IMR-90 (cell line): ENCODE data around the gene TBC1D4. TPM values are rescaled to one million over a fixed set of nuclear protein-coding genes. Genes with fewer than 3 reads are reported as not detected.

ENCODE experiments used
- ATAC-seq: fragments of 200-7000 bp; cut with Tn5 transposase; 2 replicates; pipeline ENCODE4 v1.9.1; 2020; ENCODE audit warnings: low read depth, mild to moderate bottlenecking, moderate library complexity
- BruUV-seq: library from RNA; stranded (reverse); fragments of 400-500 nt; replicated peaks from 2 replicates; lab custom pipeline; 2021; lab: Mats Ljungman, UMichigan
- CTCF ChIA-PET: fragments of 300-600 bp; formaldehyde crosslinking; extraction: SDS; loops from one replicate; lab custom pipeline; 2021; ENCODE audit warnings: antibody characterized with exemption; lab: Yijun Ruan, JAX
- POLR2A ChIA-PET: fragments of 300-600 bp; sonication (Branson Sonifier 250); formaldehyde crosslinking; loops from one replicate; lab custom pipeline; 2022; ENCODE audit warnings: antibody characterized with exemption; ENCODE audit not compliant: unreplicated experiment; lab: Charles Lee
- DNase-seq: peaks from one replicate; pipeline ENCODE4 v3.0.0; 2013
- H2AFZ ChIP-seq: replicated peaks from 2 replicates; pipeline ENCODE3; 2013; ENCODE audit warnings: low read length, mild to moderate bottlenecking; ENCODE audit not compliant: poor library complexity
- H2AK5ac ChIP-seq: 2 replicates; pipeline ENCODE4 v1.6.1; 2013; ENCODE audit warnings: low read depth, low read length, inconsistent platforms
- H2AK9ac ChIP-seq: replicated peaks from 2 replicates; pipeline ENCODE3; 2013; ENCODE audit warnings: mild to moderate bottlenecking, low read depth, low read length, moderate library complexity; ENCODE audit not compliant: poor library complexity
- H2BK120ac ChIP-seq: 2 replicates; pipeline ENCODE4 v1.6.1; 2013; ENCODE audit warnings: low read depth, low read length, inconsistent platforms
- H2BK15ac ChIP-seq: 3 replicates; pipeline ENCODE4 v1.6.1; 2013; ENCODE audit warnings: low read depth, low read length, inconsistent platforms
- H2BK20ac ChIP-seq: 2 replicates; pipeline ENCODE4 v1.6.1; 2013; ENCODE audit warnings: low read depth, mild to moderate bottlenecking, inconsistent platforms, low read length, moderate library complexity
- H2BK5ac ChIP-seq: 2 replicates; pipeline ENCODE4 v1.6.1; 2013; ENCODE audit warnings: mild to moderate bottlenecking, low read depth, low read length, inconsistent platforms; ENCODE audit not compliant: poor library complexity, severe bottlenecking
- H3K14ac ChIP-seq: replicated peaks from 2 replicates; pipeline ENCODE4 v1.6.1; 2013; ENCODE audit warnings: low read depth, low read length, inconsistent platforms
- H3K18ac ChIP-seq: 2 replicates; pipeline ENCODE4 v1.6.1; 2013; ENCODE audit warnings: low read depth, low read length, control low read depth
- H3K23ac ChIP-seq: 2 replicates; pipeline ENCODE4 v1.6.1; 2013; ENCODE audit warnings: low read depth, low read length, inconsistent platforms
- H3K27ac ChIP-seq: 2 replicates; pipeline ENCODE4 v1.5.1; 2013; ENCODE audit warnings: mild to moderate bottlenecking, control low read depth, low read length; ENCODE audit not compliant: insufficient read depth
- H3K27me3 ChIP-seq: 2 replicates; pipeline ENCODE4 v1.6.1; 2013; ENCODE audit warnings: low read length; ENCODE audit not compliant: control insufficient read depth, insufficient read depth
- H3K36me3 ChIP-seq: 2 replicates; pipeline ENCODE4 v1.6.1; 2013; ENCODE audit warnings: low read length, mixed read lengths; ENCODE audit not compliant: control insufficient read depth, insufficient read depth
- H3K4ac ChIP-seq: 2 replicates; pipeline ENCODE4 v1.6.1; 2013; ENCODE audit warnings: low read depth, low read length, inconsistent platforms
- H3K4me1 ChIP-seq: 2 replicates; pipeline ENCODE4 v1.6.1; 2013; ENCODE audit warnings: low read length, mixed read lengths; ENCODE audit not compliant: control insufficient read depth, insufficient read depth
- H3K4me2 ChIP-seq: 2 replicates; pipeline ENCODE4 v1.6.1; 2013; ENCODE audit warnings: low read depth, mild to moderate bottlenecking, control low read depth, low read length, moderate library complexity
- H3K4me3 ChIP-seq: 2 replicates; pipeline ENCODE4 v1.5.1; 2013; ENCODE audit warnings: low read depth, mild to moderate bottlenecking, control low read depth, low read length, moderate library complexity; ENCODE audit not compliant: insufficient read depth
- H3K56ac ChIP-seq: 2 replicates; pipeline ENCODE4 v1.6.1; 2013; ENCODE audit warnings: low read length, inconsistent platforms; ENCODE audit not compliant: insufficient read depth; ENCODE audit errors: extremely low read depth
- H3K79me1 ChIP-seq, 2 experiments: 2 replicates each; pipeline ENCODE4 v1.6.1; 2013; ENCODE audit warnings: low read length in 2 of 2, inconsistent platforms in 1 of 2, low read depth in 1 of 2
- H3K9ac ChIP-seq: 2 replicates; pipeline ENCODE4 v1.6.1; 2013; ENCODE audit warnings: low read depth, low read length, control low read depth
- H3K9me1 ChIP-seq: 2 replicates; pipeline ENCODE4 v1.6.1; 2013; ENCODE audit warnings: low read length, inconsistent platforms; ENCODE audit not compliant: insufficient read depth
- H3K9me3 ChIP-seq: 2 replicates; pipeline ENCODE4 v1.6.1; 2013; ENCODE audit warnings: low read length; ENCODE audit not compliant: control insufficient read depth, insufficient read depth
- H4K20me1 ChIP-seq: 2 replicates; pipeline ENCODE4 v1.6.1; 2013; ENCODE audit warnings: low read length, inconsistent platforms; ENCODE audit not compliant: insufficient read depth
- H4K5ac ChIP-seq: 2 replicates; pipeline ENCODE4 v1.6.1; 2013; ENCODE audit warnings: mild to moderate bottlenecking, low read depth, low read length, control low read depth
- H4K8ac ChIP-seq, 2 experiments: 2 replicates each; pipeline ENCODE4 v1.6.1; 2013; ENCODE audit warnings: low read depth in 2 of 2, low read length in 2 of 2, control low read depth in 1 of 2, inconsistent platforms in 1 of 2
- H4K91ac ChIP-seq: 2 replicates; pipeline ENCODE4 v1.6.1; 2013; ENCODE audit warnings: low read depth, low read length, inconsistent platforms; ENCODE audit not compliant: insufficient read depth
- RFX5 ChIP-seq: IDR thresholded peaks from 2 replicates; pipeline ENCODE4 v1.8.0; 2012; ENCODE audit warnings: low read depth, mild to moderate bottlenecking, low read length, moderate library complexity
- WGBS, 2 experiments: methylation state at CpG; one replicate each; pipeline versions ENCODE4 v1.1.5 to v1.1.7; 2013; ENCODE audit warnings: missing lambda C conversion rate in 2 of 2; ENCODE audit not compliant: insufficient read length in 1 of 2; ENCODE audit errors: extremely low coverage in 2 of 2; 5-methylcytosine and 5-hydroxymethylcytosine counted together
- dilution Hi-C: fragments of 300-500 bp; cut with HindIII; formaldehyde crosslinking; loops from one replicate; pipeline ENCODE4 v1.14.3; 2018; ENCODE audit warnings: low sequenced_read_pairs; ENCODE audit not compliant: unreplicated experiment
- in situ Hi-C: fragments of 300-500 bp; cut with MboI; formaldehyde crosslinking; loops from 3 replicates; pipeline ENCODE4 v1.14.3; 2019; ENCODE audit warnings: low sequenced_read_pairs, inconsistent platforms, mixed read lengths
- intact Hi-C: fragments of 100-400 bp; cut with micrococcal nuclease; formaldehyde crosslinking; loops from 2 replicates; pipeline ENCODE4 v1.10.0; 2022
- polyA plus RNA-seq, 3 experiments: library from polyadenylated mRNA; depleted of rRNA; stranded (reverse); fragments of >200 nt; gene quantifications; 2 replicates each; pipeline ENCODE4 v1.2.3, GENCODE V29; 2012; ENCODE audit warnings: low replicate concordance in 1 of 3
- total RNA-seq: library from RNA; depleted of rRNA; stranded (reverse); fragments of >200 nt; gene quantifications from 2 replicates; pipeline ENCODE4 v1.2.3, GENCODE V29; 2012

Gene TBC1D4
- total and polyA plus RNA-seq, 2 of the 4 experiments (the other 2 are of a cell fraction) = 7.5 to 22.8 TPM

DNA sequence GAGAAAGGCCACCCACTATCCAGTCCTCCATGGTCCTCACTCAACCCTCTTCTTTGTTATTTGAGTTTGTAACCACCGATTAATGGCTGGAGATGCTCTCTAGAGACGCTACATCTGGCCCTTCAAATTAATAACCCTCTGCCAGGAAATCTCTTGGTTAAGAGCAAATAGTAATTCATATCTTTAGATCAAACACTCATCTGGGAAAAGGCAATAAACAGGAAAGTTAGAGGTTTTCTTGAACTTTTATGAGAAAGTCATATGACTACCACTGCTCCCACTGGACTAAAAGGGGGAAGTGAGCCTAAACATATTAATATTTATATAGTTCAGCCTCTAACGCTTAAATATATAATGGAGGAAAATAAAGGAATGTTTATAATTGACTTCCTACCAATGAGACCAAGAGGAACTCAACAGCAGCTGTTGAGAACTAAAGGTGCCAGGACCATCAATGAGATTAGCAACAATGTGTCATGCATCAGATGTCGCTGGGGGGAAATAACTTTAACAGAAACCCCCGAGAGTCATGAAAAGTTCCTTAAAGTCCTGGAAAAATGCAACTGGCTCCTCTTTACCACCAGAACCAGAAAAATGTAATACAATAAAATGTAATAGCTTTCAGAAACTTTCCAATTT lies 2.7 kb downstream of the TBC1D4 start:
- Histone ChIP-seq H3K79me1 (peaks cover 13 to 24% of the 10 kb centered on the region in 2 experiments), H3K4me3 (no peak overlapping the region), H3K9ac (no peak overlapping the region), H3K23ac (no peak overlapping the region), H3K27ac (no peak overlapping the region), H4K5ac (no peak overlapping the region), H2BK15ac (no peak overlapping the region), H3K4me2 (no peak overlapping the region), H3K27me3 (no peaks in the 10 kb centered on the region), H4K91ac (no peak overlapping the region), H3K56ac (no peak overlapping the region), H3K36me3 (no peaks in the 10 kb centered on the region), H2AK5ac (no peak overlapping the region), H2AFZ (no peak overlapping the region), H2AK9ac (no peak overlapping the region), H4K8ac (no peak overlapping the region), H2BK5ac (no peak overlapping the region), H3K4me1 (no peaks in the 10 kb centered on the region), H3K9me1 (no peaks in the 10 kb centered on the region), H3K18ac (no peak overlapping the region), H4K20me1 (0 out of 2 replicates have a peak, but pooled peaks cover 3% of the 10 kb centered on the region), H3K14ac (no peak overlapping the region), H3K4ac (no peak overlapping the region), H2BK120ac (no peak overlapping the region), H3K9me3 (no peaks in the 10 kb centered on the region), H2BK20ac (no peak overlapping the region)
- WGBS, 2 experiments = no CpG with 5 or more reads among the region's 5 CpGs
- dilution Hi-C loops = no loop called here
- ATAC-seq (no peak), DNase-seq (no peak)
- TF ChIP-seq RFX5 = no peak
- intact Hi-C loops = no loop called here
- POLR2A ChIA-PET = no interaction called here
- no TSS peak for BruUV-seq
- CTCF ChIA-PET = no interaction called here
- in situ Hi-C loops = no loop called here
